SH-SY5Y (cell line): ENCODE measurements around the gene MACROH2A1.

Source experiments
- GATA2 ChIP-seq: IDR thresholded peaks from 2 replicates; pipeline ENCODE4 v1.6.1; 2011; ENCODE audit warnings: mild to moderate bottlenecking, low read depth, low read length
- GATA3 ChIP-seq: IDR thresholded peaks from 2 replicates; pipeline ENCODE4 v1.6.1; 2011; ENCODE audit warnings: low read depth, mild to moderate bottlenecking, low read length, moderate library complexity

DNA sequence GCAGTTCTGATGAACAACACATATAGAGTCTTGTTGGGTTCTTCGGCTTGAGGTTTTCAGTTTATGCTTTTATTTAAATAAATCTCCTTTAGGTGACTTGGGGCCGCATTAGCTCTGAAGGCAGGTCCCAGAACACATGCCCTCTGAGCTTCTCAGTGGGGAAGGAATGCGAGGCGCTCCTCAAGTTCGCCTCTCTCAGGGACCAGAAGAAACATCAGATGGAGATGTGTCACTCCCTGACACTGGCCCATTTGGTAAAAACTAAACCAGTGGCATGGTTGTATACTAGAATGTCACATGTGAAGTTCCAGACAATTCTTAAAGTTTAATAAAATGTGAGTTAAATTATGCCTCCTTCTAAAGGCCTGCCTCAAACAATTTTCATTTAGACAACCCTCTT is 1.9 kb downstream of the MACROH2A1 start:
- no peak for TF ChIP-seq GATA3
- no peak for TF ChIP-seq GATA2
